ENCODE results near the gene HLX.
A peak's percentile ranks its signal among the peaks of the same experiment; 100 is the strongest.

The HLX gene

GRCh38 chr1:220894025-220894923 is 15.0 kb downstream of the HLX start:
- POLR2A ChIA-PET = no interaction called here
- no peak for DNase-seq (ENCODE audit: extremely low spot score)
- TF ChIP-seq L3MBTL2 (conservative IDR thresholded peaks at IDR 0.05) = no peak
- TF ChIP-seq ARNT (IDR thresholded peaks at IDR 0.05) = no peak
- TF ChIP-seq NFRKB (IDR thresholded peaks at IDR 0.05) = no peak
- no peak for TF ChIP-seq FOXM1 (IDR thresholded peaks at IDR 0.05; ENCODE audit: borderline replicate concordance)
- TF ChIP-seq HDGF (IDR thresholded peaks at IDR 0.05; ENCODE audit: borderline replicate concordance) = no peak
- TF ChIP-seq SP1 (IDR thresholded peaks at IDR 0.05) = no peak
- no peak for TF ChIP-seq ELF4 (IDR thresholded peaks at IDR 0.05)
- no peak for TF ChIP-seq ZNF384 (IDR thresholded peaks at IDR 0.05)
- no peak for TF ChIP-seq PKNOX1 (IDR thresholded peaks at IDR 0.05)
- no peak for TF ChIP-seq CTBP1 (IDR thresholded peaks at IDR 0.05; ENCODE audit: borderline replicate concordance)
- TF ChIP-seq SUZ12 (IDR thresholded peaks at IDR 0.05) = no peak
- no peak for TF ChIP-seq FOXK2 (IDR thresholded peaks at IDR 0.05)
- TF ChIP-seq LEF1 (IDR thresholded peaks at IDR 0.05; ENCODE audit: borderline replicate concordance) = no peak
- TF ChIP-seq FOXA1 (IDR thresholded peaks at IDR 0.05) = no peak
- no peak for TF ChIP-seq TARDBP (IDR thresholded peaks at IDR 0.05)
- no peak for TF ChIP-seq BHLHE40 (IDR thresholded peaks at IDR 0.05; ENCODE audit: borderline replicate concordance)
- CTCF ChIA-PET = no interaction called here

GRCh38 chr1:220894924-220895256 is 15.6 kb downstream of the HLX start:
- ChIA-PET POLR2A (no interaction called here), CTCF (no interaction called here)
- TF ChIP-seq CTBP1 (IDR thresholded peaks at IDR 0.05; ENCODE audit: borderline replicate concordance) (no peak), LEF1 (IDR thresholded peaks at IDR 0.05; ENCODE audit: borderline replicate concordance) (no peak), TARDBP (IDR thresholded peaks at IDR 0.05) (no peak), HDGF (IDR thresholded peaks at IDR 0.05; ENCODE audit: borderline replicate concordance) (no peak), ELF4 (IDR thresholded peaks at IDR 0.05) (no peak), PKNOX1 (IDR thresholded peaks at IDR 0.05) (no peak), SP1 (IDR thresholded peaks at IDR 0.05) (no peak)
- no peak for DNase-seq (ENCODE audit: extremely low spot score)

DNA sequence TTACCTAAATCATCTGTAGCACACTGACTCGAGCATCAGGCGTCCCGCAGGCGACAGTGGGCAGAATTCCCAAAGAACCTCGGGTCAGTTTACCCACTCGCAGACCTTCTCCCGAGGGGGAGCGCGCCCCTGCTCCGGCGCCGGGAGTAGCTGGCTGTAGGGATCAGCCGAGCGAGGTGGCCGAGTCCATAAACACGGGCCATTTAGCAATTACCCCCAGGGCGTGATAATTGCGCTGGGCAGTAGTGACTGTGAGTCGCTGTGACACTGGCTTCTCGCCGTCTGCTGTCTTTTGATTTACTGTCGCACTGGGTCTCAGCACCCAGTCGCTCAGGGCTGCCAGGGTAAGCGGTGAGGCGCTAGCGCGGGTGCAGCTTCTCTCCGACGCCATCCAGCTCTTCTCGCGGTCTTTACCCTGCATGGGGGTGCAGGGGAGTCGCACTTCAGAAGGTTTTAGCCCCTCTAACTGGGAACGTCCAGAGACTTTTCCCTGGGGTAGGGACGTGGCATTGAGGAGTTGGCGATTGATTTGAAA is 16.2 kb downstream of the HLX start:
- DNase-seq (ENCODE audit: extremely low spot score) = peak; percentile 68
- POLR2A ChIA-PET = no interaction called here
- CTCF ChIA-PET = no interaction called here
- TF ChIP-seq HDGF (IDR thresholded peaks at IDR 0.05; ENCODE audit: borderline replicate concordance) (no peak), CTBP1 (IDR thresholded peaks at IDR 0.05; ENCODE audit: borderline replicate concordance) (peak; percentile 32; the same call in 1 of the 2 replicates), PKNOX1 (IDR thresholded peaks at IDR 0.05) (peak; percentile 96)

GRCh38 chr1:220896092-220896491 is 16.8 kb downstream of the HLX start:
- DNase-seq (ENCODE audit: extremely low spot score) = no peak
- POLR2A ChIA-PET = no interaction called here
- TF ChIP-seq L3MBTL2 (conservative IDR thresholded peaks at IDR 0.05) = peak; percentile 22; the same call in 1 of the 2 replicates
- TF ChIP-seq ARNT (IDR thresholded peaks at IDR 0.05) = no peak
- TF ChIP-seq LEF1 (IDR thresholded peaks at IDR 0.05; ENCODE audit: borderline replicate concordance) = no peak
- CTCF ChIA-PET = no interaction called here

GRCh38 chr1:220900842-220901241 is 21.6 kb downstream of the HLX start:
- POLR2A ChIA-PET = interaction anchor here (0.9 kb wide), 1 partner anchor 21 kb away, joined by 3 read pairs; the partner anchor contains the start of gene HLX
- TF ChIP-seq TARDBP (IDR thresholded peaks at IDR 0.05) (no peak), ARNT (IDR thresholded peaks at IDR 0.05) (no peak), PKNOX1 (IDR thresholded peaks at IDR 0.05) (no peak), CTBP1 (IDR thresholded peaks at IDR 0.05; ENCODE audit: borderline replicate concordance) (no peak), SP1 (IDR thresholded peaks at IDR 0.05) (no peak), L3MBTL2 (conservative IDR thresholded peaks at IDR 0.05) (no peak), FOXA1 (IDR thresholded peaks at IDR 0.05) (no peak), ZNF384 (IDR thresholded peaks at IDR 0.05) (no peak)
- CTCF ChIA-PET = no interaction called here
- DNase-seq (ENCODE audit: extremely low spot score) = no peak

- POLR2A ChIA-PET = no interaction called here
- no peak for TF ChIP-seq CTBP1 (IDR thresholded peaks at IDR 0.05; ENCODE audit: borderline replicate concordance)
- TF ChIP-seq FOXM1 (IDR thresholded peaks at IDR 0.05; ENCODE audit: borderline replicate concordance) = no peak
- no peak for TF ChIP-seq TARDBP (IDR thresholded peaks at IDR 0.05)
- TF ChIP-seq FOXK2 (IDR thresholded peaks at IDR 0.05) = no peak
- DNase-seq (ENCODE audit: extremely low spot score) = no peak
- CTCF ChIA-PET = no interaction called here
Measured at GRCh38 chr1:220901881-220902280, 22.6 kb downstream of the HLX start.
